ENCODE measurements around the gene ELOVL5.

ELOVL5 gene

GRCh38 chr6:53240139-53240538, 108.6 kb downstream of the ELOVL5 start:
- no peak for DNase-seq (ENCODE audit: low spot score)

DNA sequence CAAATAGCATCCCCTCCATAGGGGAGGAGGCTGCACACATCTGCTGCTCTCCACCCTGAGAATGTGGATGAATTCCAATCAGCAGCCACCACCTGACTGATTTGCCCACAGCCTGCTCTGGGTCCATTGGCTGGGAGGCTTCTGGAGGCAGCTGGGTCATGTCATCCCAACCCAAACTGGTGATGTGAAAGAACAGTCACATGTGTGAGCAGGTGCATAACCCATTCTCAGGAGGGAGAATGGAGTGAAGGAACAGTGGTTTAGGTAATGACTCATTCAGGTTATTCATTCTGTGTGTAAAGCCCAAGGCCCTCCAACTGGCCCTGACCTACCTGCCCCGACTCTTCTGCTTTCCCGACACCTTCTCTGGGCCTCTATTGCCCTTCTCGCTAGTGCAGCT, 109.2 kb downstream of the ELOVL5 start:
- DNase-seq (ENCODE audit: low spot score) (no peak), ATAC-seq (ENCODE audit: low read depth) (no peak)
- Histone ChIP-seq H3K9me3 (ENCODE audit: severe bottlenecking) (no peaks in the 10 kb centered on the region), H3K4me1 (ENCODE audit: insufficient read depth, poor library complexity, severe bottlenecking) (no peaks in the 10 kb centered on the region), H3K36me3 (ENCODE audit: low read depth) (no peaks in the 10 kb centered on the region), H3K27me3 (ENCODE audit: insufficient read depth, poor library complexity, severe bottlenecking) (no peaks in the 10 kb centered on the region), H3K4me3 (ENCODE audit: severe bottlenecking) (no peak overlapping the region), H3K27ac (ENCODE audit: poor library complexity, severe bottlenecking) (no peak overlapping the region)
- no peak for TF ChIP-seq CTCF (IDR thresholded peaks at IDR 0.05; ENCODE audit: poor library complexity, severe bottlenecking)

More at GRCh38 chr6:53240139-53240538, 108.6 kb downstream of the ELOVL5 start:
- ATAC-seq (ENCODE audit: low read depth), result no peak
- H3K4me3 ChIP-seq (ENCODE audit: severe bottlenecking), result no peak overlapping the region
- H3K27me3 ChIP-seq (ENCODE audit: insufficient read depth, poor library complexity, severe bottlenecking), result no peaks in the 10 kb centered on the region
- TF ChIP-seq CTCF (IDR thresholded peaks at IDR 0.05; ENCODE audit: poor library complexity, severe bottlenecking), result no peak
- H3K4me1 ChIP-seq (ENCODE audit: insufficient read depth, poor library complexity, severe bottlenecking), result no peaks in the 10 kb centered on the region
- no peak overlapping the region for H3K27ac ChIP-seq (ENCODE audit: poor library complexity, severe bottlenecking)
- no peaks in the 10 kb centered on the region for H3K36me3 ChIP-seq (ENCODE audit: low read depth)
- H3K9me3 ChIP-seq (ENCODE audit: severe bottlenecking), result no peaks in the 10 kb centered on the region

DNA sequence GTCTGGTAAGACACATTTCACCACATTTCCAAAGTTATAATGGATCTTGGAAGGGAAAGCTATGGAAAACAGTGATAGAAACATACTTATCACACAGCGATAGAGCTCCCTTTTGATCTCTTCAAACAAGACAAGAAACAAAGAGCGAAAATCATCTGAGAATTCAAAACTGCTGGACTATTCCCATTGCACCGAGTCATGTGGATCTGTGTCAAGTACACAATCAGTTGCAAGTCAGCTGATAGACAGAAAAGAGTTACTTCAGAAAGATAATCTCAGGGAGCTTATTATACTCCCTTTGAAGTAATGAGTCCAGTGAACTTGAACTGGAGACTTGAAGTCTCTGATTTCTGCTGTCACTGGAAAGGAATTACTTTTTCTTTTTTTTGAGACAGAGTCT, 110.4 kb downstream of the ELOVL5 start:
- no peak for ATAC-seq (ENCODE audit: low read depth)
- no peaks in the 10 kb centered on the region for H3K36me3 ChIP-seq (ENCODE audit: low read depth)
- H3K9me3 ChIP-seq (ENCODE audit: severe bottlenecking), result no peaks in the 10 kb centered on the region
- DNase-seq (ENCODE audit: low spot score), result no peak
- no peak overlapping the region for H3K27ac ChIP-seq (ENCODE audit: poor library complexity, severe bottlenecking)
- no peaks in the 10 kb centered on the region for H3K27me3 ChIP-seq (ENCODE audit: insufficient read depth, poor library complexity, severe bottlenecking)
- no peak overlapping the region for H3K4me3 ChIP-seq (ENCODE audit: severe bottlenecking)
- H3K4me1 ChIP-seq (ENCODE audit: insufficient read depth, poor library complexity, severe bottlenecking), result no peaks in the 10 kb centered on the region
- no peak for TF ChIP-seq CTCF (IDR thresholded peaks at IDR 0.05; ENCODE audit: poor library complexity, severe bottlenecking)

GRCh38 chr6:53236241-53236640, 112.5 kb downstream of the ELOVL5 start:
- ATAC-seq (ENCODE audit: low read depth) (no peak), DNase-seq (ENCODE audit: low spot score) (no peak)
- Histone ChIP-seq H3K27ac (ENCODE audit: poor library complexity, severe bottlenecking) (no peak overlapping the region), H3K27me3 (ENCODE audit: insufficient read depth, poor library complexity, severe bottlenecking) (no peaks in the 10 kb centered on the region), H3K9me3 (ENCODE audit: severe bottlenecking) (no peaks in the 10 kb centered on the region), H3K4me1 (ENCODE audit: insufficient read depth, poor library complexity, severe bottlenecking) (no peaks in the 10 kb centered on the region), H3K4me3 (ENCODE audit: severe bottlenecking) (no peak overlapping the region), H3K36me3 (ENCODE audit: low read depth) (no peaks in the 10 kb centered on the region)
- TF ChIP-seq CTCF (IDR thresholded peaks at IDR 0.05; ENCODE audit: poor library complexity, severe bottlenecking), result no peak

DNA sequence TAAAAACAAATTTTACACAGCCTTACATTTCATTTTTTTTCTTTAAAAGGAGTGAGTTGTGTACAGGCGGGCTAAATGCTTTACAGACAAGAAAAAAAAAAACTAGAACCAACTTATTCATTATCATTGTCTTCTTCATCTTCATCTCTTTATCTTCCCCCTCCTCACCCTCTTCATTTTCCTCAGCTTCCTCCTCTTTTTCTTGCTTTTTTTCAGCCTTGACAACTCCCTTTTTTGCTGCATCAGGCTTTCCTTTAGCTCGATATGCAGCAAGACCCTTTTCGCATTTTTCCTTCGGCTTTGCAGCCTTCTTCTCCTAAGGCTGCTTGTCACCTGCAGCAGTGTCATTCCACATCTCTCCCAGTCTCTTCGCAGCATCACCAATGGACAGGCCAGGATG, 113.2 kb downstream of the ELOVL5 start:
- Histone ChIP-seq H3K36me3 (ENCODE audit: low read depth) (no peaks in the 10 kb centered on the region), H3K4me1 (ENCODE audit: insufficient read depth, poor library complexity, severe bottlenecking) (no peaks in the 10 kb centered on the region), H3K9me3 (ENCODE audit: severe bottlenecking) (no peaks in the 10 kb centered on the region), H3K4me3 (ENCODE audit: severe bottlenecking) (no peak overlapping the region), H3K27me3 (ENCODE audit: insufficient read depth, poor library complexity, severe bottlenecking) (no peaks in the 10 kb centered on the region), H3K27ac (ENCODE audit: poor library complexity, severe bottlenecking) (no peak overlapping the region)
- ATAC-seq (ENCODE audit: low read depth) (no peak), DNase-seq (ENCODE audit: low spot score) (no peak)
- no peak for TF ChIP-seq CTCF (IDR thresholded peaks at IDR 0.05; ENCODE audit: poor library complexity, severe bottlenecking)

Measured in RWPE2 (cell line).